GM10847 (cell line): ENCODE measurements around the gene OR8B4.

Experiments
- POLR2A ChIP-seq: IDR thresholded peaks from 2 replicates; pipeline ENCODE4 v1.6.1; 2011; ENCODE audit not compliant: insufficient read length; ENCODE audit errors: extremely low read depth

The OR8B4 gene

DNA sequence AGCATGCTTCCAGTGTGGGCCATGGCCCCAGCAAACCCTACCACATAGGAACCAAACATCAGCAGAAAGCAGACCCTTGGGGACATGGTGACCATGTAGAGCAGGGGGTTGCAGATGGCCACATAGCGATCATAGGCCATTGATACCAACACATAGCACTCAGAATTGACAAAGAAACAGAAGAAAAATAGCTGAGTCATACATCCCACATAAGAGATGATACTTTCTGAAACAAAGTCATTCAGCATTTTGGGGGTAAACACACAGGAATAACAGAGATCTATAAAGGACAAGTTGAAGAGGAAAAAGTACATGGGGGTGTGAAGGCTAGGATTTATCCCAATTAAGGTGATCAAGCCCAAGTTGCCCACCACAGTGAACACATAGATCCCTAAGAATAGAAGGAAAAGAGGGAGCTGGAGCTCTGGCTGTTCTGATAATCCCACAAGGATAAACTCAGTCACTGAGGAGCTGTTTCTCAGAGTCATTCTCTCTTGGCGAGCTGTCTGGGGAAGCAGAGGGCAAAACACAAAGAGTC, at the start of gene OR8B4:
Gene OR8B4, minus strand, starts transcription at position 488 of the 538 bp plus-strand sequence. Its CDS starts 0 bp downstream, at position 488.
- TF ChIP-seq POLR2A = no peak

- TF ChIP-seq POLR2A = no peak
These were observed 49.4 kb upstream of the OR8B4 start for GRCh38 chr11:124474079-124474478.

GRCh38 chr11:124473476-124473875, 48.8 kb upstream of the OR8B4 start:
- TF ChIP-seq POLR2A = no peak

DNA sequence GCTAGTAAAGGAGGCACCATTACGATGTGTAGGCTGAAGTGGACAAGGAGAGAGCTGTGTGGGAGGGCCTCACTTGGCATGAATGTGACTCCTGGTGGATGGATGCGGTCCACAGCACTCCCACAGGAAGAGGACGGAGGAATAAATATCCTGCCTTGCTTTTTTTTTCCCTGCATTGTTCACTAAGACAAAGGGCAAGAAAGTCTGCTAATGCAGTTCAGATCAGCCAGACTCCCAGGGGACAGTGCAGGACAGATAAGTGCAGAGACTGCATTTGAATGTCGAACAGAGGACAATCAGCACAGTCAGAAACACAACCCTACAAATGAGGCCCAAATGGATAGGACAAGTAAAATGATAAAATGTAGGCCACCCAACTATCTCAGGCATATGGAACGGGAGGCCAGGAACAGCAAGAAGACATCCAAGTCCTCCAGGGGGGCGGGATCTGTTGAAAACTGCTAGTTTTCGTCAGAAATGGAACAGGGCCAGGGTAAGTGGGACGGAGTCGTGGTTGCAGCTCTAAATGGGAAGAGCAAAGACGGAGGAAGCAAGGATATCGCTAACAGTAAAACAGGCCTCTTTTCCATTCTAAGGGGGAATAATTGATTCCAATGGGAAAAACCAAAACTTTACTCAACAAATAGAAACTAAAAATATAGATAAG, 46.0 kb upstream of the OR8B4 start:
- no peak for TF ChIP-seq POLR2A

GRCh38 chr11:124467381-124467927, 42.8 kb upstream of the OR8B4 start:
- no peak for TF ChIP-seq POLR2A

DNA sequence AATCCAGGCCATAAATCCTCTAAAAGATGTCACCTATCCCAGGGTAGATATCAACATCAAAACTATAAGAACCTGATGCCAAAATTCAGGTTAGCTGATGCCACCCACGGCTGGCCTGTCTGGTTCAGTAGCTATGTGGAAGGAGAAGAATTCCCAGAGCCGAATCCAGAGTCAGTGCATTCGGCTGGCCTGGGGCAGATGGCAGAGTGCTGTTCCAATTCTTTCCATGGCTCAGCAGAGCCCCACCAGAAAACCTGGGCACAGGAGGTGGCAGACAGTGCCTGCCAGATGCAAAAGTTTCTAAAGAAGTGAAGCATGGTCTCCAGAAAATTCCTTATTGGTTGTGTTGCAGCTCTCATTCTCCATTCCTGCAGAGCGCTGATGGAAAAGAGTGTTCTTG, 40.7 kb upstream of the OR8B4 start:
- TF ChIP-seq POLR2A = no peak

DNA sequence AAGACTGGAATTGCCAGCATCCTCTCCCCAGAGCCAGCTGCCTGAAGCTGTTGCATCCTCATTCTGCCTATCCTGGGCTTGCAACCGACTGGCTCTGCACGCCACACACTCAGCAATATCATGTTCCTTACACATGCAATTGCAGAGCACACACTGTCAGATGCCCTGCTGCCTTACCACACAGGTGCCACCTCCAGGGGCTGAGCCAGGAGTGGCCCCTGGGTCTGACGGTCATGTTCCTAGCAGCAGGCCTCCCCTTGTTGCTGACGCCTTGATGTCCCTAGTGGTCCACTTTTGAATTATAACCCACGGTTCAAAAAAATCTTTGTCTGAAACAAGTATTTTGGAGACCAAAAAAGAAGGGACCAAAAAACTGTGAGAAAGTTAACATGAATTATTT, 39.3 kb upstream of the OR8B4 start:
- TF ChIP-seq POLR2A = no peak

GRCh38 chr11:124463324-124463723, 38.7 kb upstream of the OR8B4 start:
- TF ChIP-seq POLR2A = no peak

DNA sequence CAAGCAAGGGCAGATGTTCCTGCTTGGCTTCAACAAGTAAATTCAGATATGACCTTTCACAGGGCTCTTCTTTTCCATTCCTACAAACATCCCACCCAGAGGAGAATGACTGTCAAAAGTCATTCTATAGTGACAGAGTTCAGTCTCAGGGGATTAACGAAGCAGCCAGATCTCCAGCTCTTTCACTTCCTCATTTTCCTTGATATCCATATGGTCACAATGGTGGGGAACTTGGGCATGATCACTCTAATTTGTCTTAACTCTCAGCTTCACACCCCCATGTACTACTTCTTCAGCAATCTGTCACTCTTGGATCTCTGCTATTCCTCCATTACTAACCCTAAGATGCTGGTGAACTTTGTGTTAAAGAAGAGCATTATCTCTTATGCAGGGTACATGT, 35.8 kb upstream of the OR8B4 start:
- TF ChIP-seq POLR2A = no peak

DNA sequence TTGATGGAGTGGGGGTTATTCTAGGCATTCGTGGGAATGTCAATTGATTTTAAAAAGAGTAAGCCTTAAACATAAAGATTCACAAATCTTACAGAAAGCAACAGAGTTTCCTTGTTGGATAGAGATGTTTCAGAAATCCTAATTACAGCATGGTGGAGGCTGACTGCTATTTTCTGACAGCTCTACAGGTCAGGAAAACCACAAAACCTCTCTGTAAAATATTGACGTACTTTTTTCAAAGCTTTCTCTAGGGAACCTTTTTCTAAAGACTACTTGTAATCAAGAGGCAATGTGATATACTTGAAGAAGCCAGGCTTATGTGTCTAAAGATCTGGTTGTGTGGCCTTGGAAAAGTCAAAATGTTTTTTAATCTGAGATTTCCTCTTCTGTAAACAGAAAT, 29.9 kb upstream of the OR8B4 start:
- no peak for TF ChIP-seq POLR2A

GRCh38 chr11:124446916-124447315, 22.2 kb upstream of the OR8B4 start:
- no peak for TF ChIP-seq POLR2A

- no peak for TF ChIP-seq POLR2A
These were observed 21.0 kb upstream of the OR8B4 start, which contains the start of gene OR8B8 for GRCh38 chr11:124445646-124446150. Gene OR8B8 (minus strand): TSS chr11:124445696. CDS start chr11:124441085, 4,611 bp downstream.

DNA sequence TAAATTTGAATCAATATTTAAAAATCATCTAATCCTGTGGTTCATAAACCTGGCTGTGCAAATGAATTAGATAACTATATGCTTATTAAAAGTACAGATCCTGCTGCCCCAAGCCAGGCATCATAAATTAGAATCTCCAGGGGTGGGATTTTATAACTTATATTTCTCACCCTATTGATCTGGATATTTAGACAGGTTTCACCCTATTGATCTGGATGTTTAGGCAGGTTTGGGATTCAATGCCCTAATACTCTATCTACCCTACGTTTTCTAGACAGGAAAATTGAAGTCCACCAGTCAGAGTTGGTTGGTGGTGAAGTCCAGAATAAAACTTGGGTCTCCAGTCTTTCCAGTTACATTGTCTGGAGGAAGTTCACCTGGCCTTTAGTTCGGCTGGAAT, 18.2 kb upstream of the OR8B4 start:
- no peak for TF ChIP-seq POLR2A

- TF ChIP-seq POLR2A = no peak
These were observed 17.8 kb upstream of the OR8B4 start for GRCh38 chr11:124442442-124442841.

DNA sequence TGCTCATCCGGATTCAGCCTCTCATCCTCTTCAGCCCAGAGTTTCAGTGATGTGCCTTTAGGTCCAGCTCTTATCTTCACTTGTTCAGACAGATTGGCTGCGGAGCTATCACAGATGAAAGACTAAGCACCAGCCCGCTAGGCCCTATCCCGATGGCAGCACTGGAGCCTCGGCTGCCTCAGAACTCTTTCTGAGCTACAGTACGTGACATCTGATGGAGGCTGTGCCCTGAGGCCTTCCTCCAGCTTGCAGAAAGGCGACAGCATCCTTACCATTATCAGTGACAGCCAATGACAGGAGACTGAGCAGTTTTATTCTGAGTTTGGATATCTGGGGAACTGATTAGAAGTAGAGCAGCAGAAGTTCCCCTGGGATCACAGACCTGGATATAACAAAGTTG, 16.8 kb upstream of the OR8B4 start:
- no peak for TF ChIP-seq POLR2A

DNA sequence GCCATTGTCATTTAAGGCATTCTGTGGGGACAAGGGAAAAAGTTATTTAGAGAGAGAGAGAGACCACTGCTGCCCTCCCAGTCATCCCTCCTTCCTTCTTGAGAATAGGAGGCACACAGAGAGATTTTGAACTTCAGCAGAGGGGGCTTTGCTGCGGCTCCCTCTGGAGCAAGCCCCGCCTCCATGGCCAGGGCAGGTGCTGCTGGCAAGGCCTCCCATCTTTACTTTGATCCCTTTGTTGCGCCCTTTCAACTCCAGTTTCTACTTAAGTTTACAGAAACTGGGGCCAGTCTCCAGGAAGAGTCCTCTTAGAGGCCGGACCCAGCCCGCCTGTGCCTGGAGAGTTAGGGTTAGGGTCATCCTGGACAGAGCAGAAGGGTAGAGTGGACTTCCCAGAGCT, 16.4 kb upstream of the OR8B4 start:
- no peak for TF ChIP-seq POLR2A

DNA sequence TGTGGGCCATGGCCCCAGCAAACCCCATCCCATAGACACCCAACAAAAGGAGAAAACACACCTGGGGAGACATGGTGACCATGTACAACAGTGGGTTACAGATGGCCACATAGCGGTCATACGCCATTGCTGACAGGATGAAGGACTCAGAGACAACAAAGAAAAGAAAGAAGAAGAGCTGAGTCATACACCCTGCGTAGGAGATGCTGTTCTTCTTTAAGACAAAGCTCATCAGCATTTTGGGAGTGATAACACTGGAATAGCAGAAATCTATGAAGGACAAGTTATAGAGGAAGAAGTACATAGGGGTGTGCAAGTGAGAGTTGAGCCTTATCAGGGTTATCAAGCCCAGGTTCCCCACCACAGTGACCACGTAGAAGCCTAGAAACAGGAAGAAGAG, 15.9 kb upstream of the OR8B4 start:
- TF ChIP-seq POLR2A = no peak

- TF ChIP-seq POLR2A = no peak
These were observed 10.0 kb upstream of the OR8B4 start for GRCh38 chr11:124434699-124435098.
